Activated CD8-positive, alpha-beta memory T cell treated with anti-CD3 and anti-CD28 coated beads for 48 hours (primary cell): ENCODE measurements around the gene THRAP3.

ENCODE experiments used
- DNase-seq, 3 experiments: peaks; one replicate each; pipeline ENCODE4 v3.0.0-alpha.2; 2020; ENCODE audit warnings: low read depth in 2 of 3, low spot score in 2 of 3

THRAP3 gene

DNA sequence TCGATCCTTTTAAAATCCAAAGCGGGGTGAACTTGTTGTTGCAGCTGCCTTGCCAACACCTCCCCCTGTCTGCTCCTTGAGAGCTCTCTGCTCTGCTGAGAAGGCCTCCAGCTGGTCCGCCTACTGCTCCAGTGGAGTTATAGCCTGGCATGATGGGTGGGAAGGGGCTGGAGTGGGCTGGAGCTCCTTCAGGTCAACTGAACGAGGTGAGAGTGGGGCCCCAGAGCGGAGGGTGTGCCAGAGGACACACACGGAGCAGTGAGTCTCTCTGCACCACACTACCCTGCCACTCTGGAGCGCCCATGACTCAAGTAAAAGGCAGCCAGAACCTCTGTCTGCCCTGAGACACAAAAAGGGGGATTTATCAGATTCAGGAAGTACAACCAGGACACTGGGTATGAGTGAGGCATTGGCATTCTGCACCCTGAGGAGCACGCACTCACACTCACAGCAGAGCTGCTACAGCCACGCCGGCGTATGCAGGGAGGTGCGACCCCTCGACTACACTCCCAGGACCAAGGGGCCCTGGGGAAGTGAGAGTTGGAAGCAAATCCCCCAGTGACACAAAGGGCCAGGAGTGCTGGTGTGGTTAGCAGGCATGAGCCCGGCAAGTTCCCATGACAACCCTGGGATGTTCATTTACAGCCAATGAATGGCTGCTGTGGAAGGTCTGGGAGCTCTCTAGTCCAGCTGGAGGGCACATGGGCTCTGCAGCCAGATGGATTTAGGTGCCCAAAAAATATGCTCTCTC, 127.2 kb downstream of the THRAP3 start:
- no peak for DNase-seq

DNA sequence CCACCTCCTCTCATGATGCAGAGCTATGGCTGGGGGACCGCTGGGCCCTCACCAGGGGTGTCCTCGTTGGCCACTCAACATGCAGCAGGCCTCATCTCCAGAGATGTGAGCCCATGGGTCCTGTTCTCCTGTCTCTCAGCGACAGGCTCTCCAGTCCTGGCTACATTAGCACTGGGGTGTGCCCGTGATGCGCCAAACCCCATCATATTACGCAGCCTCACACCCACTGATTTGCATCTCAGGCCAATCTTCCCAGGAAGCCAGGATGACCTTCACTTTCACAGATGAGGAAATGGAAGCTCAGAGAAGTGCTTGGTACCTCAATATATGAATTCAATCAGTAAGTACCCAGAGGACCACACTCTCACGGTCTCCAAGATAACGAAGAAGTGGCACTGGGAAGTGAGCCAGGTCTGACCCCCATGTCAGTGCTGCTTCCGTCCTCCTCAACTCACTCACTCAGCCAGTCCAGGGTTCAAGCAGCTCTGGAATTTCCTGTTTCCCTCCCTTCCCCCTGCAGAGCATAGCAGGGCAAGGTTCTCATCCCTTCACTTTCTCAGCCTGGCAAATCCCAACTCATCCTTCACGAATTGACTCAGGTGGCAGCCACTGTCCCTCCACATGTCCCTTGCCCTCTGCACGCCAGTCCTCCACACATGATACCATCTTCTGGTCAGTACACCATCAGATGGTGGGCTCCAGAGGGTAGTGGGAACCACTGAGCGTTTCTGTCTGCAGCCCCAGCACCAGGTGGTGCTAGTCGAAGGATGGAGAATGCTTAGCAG, 128.1 kb downstream of the THRAP3 start:
- no peak for DNase-seq

DNA sequence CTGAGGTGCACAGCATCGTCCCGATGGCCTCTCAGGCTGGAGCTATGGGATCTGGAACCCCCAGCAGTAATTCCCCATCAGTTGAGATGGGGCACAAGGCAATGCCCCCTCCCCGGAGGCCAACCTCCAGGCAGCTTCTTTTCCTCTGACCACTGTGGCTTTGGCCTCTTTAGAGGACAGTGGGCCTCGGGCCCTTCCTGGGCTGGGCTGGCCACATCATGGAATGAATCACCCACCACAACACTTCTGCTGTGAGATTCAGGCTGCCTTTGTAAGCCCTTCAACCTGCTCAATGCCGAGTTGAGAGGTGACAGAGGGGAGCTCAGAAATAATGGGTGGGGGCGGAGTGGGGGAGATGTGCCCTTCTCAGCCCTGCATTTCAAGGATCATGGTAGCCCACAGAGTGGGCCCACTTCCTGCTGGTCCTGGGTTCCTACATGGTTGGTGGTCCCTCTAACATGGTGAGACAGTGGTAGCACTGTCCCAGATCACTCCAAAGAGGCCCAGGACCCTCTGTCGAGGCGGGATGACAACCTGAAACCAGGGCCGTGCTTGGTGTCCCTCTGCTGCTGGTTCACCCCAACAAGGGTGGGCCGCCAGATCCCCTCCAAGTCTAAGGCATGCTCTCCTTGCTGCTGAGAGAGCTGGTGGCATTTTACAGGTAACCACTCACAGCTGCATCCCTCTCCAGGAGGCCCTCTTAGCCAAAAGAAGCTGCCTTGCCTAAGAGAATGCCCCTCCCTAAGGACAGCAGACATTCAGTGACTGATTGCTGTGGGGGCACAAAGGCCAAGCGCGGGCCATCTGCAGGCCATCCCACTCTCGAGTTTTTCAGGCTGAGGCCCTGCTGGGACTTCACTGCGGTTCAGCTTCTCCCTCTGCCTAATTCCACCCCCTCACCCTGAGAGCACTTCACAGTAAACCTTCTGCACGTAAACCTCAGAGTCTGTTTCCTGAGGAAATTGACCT, 129.0 kb downstream of the THRAP3 start:
- no peak for DNase-seq

DNA sequence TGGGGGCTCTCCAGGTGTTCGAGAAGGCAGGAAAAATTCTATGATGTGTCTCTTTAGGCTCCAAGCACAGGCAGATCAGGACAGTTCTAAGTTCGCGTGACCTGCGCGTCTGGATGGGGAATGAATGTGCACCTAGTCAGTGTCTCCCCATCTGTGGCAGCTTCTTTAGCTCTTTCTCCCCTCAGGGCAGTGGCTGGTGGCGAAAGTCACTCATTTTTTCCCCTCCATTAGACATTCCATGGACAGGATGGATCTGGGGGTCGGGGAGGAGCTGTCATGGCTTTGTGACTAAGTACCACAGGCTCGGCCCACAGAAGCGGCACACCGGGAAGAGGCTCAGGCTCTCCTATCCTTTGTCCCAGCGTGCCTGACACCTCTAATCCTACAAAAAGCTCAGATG, 130.2 kb downstream of the THRAP3 start:
- DNase-seq: no peak
